H54 (cell line): ENCODE measurements around the gene FASN.

Experiments
- DNase-seq: peaks from one replicate; pipeline ENCODE4 v3.0.0; 2011; ENCODE audit warnings: low spot score, mixed read lengths; ENCODE audit not compliant: insufficient read length
- FAIRE-seq: peaks from 3 replicates; lab custom pipeline; 2011; peaks lifted over from hg19 to GRCh38; lab: Jason Lieb, UNC
- POLR2A ChIP-seq: IDR thresholded peaks from 2 replicates; pipeline ENCODE4 v1.6.1; 2011; ENCODE audit warnings: low read depth, mild to moderate bottlenecking, low read length

FASN gene

DNA sequence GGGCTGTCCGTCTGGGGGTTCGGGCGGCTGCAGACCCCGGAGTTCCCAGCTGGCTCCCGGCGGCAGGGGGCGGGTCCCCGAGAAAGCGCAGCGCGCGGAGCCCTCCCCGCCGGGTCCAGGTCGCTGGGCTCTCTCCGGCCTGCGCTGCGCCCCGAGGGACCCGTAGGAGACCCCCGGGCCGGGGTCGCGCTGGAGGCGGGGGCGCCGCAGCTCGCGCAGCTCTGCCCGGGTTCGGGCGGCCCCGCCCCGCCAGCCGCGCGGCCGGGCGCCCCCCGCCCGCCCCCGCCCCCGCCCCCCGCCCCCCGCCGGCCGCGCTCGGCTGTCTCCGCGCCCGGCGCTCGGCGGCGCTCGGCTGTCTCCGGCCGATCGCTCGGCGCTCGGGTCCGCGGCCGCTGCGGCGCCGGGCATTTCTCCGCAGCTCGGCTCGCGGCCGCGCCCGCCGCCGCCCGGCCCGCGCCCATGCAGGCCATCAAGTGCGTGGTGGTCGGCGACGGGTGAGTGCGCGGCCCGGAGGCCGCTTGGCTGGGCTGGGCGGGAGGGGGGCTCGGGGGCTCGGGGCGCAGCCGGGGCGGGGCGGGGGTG is 66.6 kb downstream of the FASN start, which contains the start of gene RAC3:
TSS of gene RAC3 (plus strand) at position 376 of the 582 bp plus-strand sequence. CDS start at position 460, 84 bp downstream.
- no peak for TF ChIP-seq POLR2A
- DNase-seq (peak; percentile 65), FAIRE-seq (no peak)

DNA sequence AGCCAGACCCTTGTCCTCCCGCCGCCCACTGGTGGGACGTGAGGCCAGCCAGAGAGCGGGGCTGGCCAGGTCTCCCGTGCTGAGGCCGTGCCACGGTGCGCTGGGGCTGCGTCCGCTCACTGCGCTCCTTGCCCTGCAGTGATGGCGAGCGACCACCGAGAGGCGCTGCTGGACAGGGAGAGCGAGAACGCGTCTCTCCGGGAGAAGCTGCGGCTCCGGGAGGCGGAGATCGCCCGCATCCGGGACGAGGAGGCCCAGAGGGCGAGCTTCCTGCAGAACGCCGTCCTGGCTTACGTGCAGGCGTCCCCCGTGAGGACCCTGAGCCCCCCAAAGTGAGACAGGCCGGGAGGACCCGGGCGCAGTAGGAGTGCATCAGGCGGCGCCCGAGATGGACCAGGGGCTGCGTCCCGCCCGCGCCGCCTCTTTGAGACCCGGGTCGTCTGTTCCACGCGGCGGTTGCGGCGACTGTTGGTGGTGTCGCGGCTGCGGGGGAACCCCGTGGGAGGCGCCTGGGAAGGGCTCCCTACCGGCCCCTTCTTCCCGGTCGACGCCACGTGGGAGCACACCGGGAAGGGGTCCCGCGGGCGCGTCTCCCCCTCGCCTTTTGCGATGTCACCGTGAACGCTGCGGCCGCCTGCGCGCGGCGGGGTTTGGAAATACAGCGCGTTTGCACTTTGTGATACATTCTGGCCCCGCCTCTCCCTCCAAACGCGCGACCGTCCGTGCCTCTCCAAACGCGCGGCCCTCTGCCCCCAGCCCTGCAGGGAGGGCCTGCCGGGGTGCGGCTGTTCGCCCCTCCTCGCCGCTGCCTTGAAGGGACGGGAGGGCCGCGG is 67.3 kb downstream of the FASN start:
- FAIRE-seq (no peak), DNase-seq (no peak)
- no peak for TF ChIP-seq POLR2A

DNA sequence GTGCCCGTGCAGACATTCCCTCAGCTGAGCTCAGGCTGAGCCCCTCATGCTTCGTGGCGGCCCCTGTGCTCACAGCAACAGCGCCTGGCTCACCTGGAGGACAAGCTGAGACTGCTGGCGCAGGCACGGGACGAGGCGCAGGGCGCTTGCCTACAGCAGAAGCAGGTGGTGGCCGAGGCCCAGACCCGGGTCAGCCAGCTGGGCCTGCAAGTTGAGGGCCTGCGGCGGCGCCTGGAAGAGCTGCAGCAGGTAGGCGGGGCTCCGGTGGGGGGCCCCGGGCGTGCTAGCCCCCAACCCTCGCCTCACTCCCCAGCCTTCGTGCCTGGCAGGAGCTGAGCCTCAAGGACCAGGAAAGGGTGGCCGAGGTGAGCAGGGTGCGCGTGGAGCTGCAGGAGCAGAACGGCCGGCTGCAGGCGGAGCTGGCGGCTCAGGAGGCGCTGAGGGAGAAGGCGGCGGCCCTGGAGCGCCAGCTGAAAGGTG is 68.0 kb downstream of the FASN start:
- FAIRE-seq (no peak), DNase-seq (no peak)
- TF ChIP-seq POLR2A, result no peak

GRCh38 chr17:82029391-82029790 is 68.6 kb downstream of the FASN start:
- no peak for FAIRE-seq
- TF ChIP-seq POLR2A, result no peak
- no peak for DNase-seq

DNA sequence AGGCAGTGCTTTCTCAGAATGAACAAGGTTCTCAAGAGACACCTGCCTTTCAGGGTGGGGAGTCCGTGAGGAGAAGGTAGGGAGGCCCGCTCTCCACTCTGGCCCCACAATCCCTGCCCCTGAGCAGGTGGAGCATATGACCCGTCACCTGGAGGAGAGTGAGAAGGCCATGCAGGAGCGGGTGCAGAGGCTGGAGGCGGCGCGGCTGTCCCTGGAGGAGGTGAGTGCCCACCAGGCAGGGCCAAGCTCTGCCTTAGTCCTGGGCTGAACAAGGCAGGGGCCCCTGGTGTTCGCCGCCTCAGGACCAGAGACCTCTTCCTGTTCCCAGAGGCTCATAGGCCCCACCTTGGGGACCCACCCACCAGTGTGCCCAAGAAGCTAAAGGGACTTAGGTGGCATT is 69.1 kb downstream of the FASN start:
- TF ChIP-seq POLR2A, result no peak
- FAIRE-seq (no peak), DNase-seq (no peak)
